ENCODE data around the gene OR1B1.

- TF ChIP-seq CTCF (IDR thresholded peaks at IDR 0.05) (no peak), POLR2A (IDR thresholded peaks at IDR 0.05) (no peak)
Measured at GRCh38 chr9:122661416-122661815, 4.0 kb upstream of the OR1B1 start, which contains the start of gene OR1L1.

Measured in tibial nerve (tissue), 3 donors.